ENCODE results near the gene AKAP13.

Gene AKAP13

DNA sequence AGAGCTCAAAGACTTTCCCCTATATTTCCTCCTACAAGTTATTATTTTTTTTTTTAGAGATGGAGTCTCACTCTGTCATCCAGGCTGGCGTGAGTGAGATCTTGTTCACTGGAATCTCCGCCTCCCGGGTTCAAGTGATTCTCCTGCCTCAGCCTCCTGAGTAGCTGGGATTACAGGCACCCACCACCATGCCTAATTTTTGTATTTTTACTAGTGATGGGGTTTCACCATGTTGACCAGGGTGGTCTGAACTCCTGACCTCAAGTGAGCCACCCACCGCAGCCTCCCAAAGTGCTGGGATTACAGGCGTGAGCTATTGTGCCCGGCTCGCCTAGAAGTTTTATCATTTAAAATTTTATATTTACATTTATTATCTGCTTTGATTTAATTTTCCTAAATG lies 5.9 kb downstream of the AKAP13 start:
- DNase-seq = no peak

DNA sequence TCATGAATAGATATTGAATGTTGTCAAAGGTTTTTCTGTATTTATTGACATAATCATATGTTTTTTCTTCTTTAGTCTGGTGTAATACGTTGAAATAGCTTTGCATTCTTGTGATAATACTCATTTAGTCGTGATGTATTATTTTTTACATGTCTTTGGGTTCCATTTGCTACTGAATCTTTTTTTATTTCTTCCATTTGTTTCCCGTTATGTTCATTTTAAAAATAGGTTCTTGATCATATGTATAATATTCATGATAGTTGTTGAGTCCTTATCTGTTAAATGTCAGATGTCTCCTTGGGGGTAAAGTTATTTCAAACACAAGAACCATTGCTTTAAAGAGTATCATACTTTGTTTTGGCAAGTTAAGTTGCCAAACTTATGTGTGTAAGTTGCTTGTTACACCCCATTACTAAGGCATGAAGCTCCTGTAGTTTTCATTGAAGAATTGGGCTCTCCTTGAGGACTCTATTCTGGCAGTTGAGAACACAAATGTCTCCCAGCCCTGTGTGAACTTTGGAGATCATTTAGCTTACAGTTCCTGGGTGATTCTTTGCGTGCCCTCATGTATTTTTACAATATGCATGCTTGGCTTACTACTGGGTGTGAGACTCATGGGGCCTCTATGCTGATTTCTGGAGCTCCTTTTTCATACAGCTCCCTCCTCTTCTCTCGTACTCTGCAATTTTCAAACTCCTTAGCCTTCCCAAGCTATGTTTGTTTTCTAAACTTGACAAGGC lies 8.3 kb downstream of the AKAP13 start:
- DNase-seq = no peak

DNA sequence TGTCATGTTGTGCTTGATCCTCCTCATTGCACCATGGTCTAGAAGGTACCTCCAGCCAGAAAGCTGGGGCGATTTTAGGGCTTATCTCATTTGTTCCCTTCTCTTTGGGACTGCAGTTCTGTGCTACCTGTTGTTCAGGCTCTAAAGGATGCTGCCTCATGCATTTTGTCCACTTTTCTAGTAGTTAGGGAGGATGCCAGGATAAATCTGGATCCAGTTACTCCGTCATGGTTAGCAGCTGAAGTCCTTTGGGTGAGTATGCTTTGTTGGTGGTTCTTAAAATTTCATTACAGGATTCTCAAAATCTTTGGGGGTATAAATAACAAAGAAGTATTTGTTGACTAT lies 8.9 kb downstream of the AKAP13 start:
- no peak for DNase-seq

DNA sequence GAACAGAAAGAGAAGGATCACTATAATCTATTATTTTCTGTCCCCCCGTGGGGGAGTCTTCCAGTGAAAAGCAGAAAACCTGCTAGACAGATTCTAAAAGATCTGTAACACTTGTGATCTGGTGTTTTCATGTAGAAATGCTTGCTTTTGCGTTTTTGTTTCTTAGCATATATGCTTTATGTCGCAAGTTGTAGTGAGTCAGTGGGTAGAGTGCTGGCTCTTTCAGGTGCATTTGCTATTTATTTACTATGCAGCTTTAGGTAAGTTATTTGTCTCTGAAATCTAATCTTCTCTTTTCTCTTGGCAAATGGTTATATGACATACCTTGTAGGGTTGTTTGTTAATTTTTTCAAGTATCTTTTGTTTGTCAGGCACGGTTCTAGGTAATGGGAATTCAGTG lies 9.4 kb downstream of the AKAP13 start:
- DNase-seq = no peak

DNA sequence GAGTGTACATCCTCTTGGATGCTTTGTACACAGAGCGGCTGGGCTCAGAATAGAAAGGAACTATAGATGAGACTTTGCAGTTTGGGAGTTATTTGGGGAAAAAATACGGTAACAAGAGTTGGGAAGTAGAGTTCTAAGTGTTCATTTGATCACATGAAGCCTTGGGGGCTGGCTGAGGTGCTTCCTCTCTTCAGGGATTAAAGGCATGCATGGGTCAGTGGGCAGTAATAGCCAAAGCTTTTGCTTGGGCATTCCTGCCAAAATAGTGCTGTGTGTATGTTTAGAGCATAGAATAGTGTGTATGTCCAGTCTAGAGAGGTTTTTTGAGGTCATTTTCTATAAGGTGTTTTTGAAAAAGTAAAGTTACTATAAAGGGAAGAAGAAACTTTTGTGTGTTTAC lies 12.8 kb downstream of the AKAP13 start:
- no peak for DNase-seq

DNA sequence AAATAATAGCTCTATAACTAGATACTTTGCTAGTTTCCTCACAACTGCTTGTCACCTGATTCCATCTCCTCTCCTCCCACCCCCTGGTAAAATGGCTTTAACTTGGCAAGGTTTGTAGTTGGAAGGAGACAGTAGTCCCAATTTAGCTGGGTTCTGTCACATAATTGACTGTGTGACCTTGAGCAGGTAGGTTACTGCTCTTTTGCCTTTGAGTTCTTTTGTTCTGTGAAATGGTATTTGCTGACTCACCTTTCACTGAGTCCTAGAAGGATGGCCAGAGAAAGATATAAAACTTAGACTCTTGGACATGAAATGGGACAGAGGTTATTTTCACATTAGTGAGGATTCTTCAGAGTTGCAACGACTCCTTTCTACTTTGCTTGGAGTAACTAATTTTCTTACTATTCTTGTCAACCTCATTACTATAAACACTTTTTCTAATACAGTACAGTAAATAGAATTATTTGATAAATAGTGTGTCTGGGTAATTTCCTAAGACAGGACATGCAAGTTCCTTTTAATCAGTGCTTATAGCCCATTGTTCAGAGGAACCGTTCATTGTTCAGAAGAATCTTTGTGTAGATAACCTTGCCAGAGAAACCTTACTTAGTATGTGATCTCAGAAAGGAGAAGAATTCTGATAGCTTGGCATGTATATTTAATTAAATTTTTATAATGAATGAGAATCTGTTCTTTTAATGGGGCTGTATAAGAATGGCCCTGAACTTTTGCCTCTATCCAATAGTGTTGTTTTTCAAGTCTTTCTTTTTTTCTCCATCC lies 14.3 kb downstream of the AKAP13 start:
- DNase-seq = no peak

DNA sequence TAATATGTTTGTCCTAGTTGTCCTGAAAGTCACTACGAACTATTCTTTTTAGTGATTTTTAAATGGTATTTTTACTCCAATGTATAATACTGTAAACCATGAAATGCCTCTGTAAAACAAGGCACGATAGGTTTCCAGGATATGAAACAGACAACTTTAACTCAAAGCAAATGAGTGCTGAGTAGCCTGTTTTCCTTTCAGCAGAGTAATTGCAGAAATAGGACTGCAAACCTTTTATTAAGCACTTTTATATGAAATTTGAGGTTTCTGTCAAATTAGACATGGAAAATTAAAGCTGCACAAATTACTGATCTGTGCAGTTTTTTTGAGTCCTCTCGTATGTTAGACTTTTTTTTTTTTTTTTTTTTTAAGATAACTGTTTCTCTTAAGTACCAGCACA lies 16.2 kb downstream of the AKAP13 start:
- DNase-seq = no peak

DNA sequence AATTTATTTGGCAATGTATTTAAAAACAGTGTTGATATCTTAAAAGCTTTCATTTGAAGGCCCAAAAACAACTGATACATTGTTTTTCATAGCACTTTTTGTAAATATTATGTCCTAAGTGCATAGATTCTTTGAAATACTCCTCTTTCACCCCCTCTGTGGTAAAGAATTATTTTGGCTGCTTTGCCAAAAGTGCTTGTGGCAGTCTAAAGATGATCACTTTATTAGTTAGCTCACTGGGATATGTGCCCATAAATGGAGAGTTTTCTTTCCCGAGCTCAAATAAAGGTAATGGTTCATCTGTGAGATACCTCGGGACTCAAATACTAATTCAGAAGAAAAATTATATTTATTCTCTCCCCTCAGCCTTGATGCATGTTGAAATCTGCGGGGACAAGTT lies 16.7 kb downstream of the AKAP13 start:
- DNase-seq = no peak

DNA sequence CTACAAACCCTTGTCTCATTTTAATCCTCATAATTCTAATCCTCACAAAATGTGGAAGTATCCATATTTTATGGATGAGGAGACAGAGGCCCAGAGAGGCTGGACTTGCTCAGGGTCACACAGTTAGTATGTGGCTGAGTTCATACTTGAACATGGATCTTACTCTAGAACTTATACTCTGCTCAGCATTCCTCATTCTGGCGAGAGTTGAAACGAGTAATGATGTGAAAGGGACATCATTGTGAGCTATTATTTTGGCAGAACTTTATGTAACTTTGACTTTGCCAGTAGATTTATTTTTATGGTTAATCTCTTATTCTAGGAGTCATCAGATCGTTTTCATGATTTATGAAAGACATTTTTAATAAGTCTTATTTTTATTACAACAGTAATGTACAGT lies 17.5 kb downstream of the AKAP13 start:
- DNase-seq = no peak

DNA sequence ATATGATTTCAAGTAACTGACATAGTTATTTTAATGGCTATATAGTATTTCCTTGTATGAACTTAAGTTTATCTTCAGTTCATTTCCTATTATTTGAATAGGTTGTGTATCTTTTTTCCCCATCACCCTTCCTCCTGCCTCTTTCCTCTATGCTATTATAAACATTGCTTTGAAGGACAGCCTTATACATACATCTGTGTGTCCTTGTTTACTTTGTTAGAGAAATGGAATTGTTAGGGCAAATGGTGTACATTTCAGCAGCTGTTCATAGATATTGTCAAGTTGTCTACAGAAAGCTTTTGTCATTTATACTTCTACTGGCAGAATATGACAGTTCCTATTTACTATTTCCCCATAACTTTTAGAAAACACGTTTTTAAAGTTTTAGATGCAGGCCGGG lies 18.4 kb downstream of the AKAP13 start:
- no peak for DNase-seq

DNA sequence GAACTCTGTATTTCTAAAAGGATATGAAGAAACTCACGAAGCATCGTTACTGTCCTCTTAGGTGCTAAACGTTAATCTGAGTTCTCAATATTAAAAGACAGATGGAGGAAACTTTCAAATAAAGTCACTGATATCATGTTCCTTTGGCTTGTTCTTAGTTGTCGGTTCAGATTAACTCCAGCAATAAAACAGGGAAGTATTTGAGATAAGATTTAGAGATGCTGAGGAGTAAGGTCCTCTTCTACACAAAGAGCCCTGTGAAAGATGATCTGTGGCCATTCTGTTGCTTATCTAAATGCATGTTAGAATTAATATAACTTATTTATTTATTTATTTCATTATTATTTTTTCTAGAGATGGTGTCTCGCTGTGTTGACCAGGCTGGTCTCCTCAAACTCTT lies 19.2 kb downstream of the AKAP13 start:
- DNase-seq = no peak

DNA sequence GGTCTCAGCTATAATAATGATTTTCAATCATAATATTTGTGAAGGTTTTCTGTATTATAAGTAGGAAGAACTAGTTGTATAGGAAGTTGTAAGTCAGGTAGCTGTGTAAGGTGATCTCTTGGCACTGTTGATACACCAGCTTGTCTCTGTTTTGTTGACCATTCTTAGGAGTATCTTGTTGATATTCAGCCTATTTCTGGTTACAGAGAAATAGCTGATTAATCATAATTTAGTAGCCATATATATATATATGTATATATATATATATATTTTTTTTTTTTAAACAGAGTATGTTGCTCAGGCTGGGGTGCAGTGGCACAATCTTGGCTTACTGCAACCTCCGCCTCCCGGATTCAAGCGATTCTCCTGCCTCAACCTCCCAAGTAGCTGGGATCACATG lies 20.2 kb downstream of the AKAP13 start:
- DNase-seq = no peak

DNA sequence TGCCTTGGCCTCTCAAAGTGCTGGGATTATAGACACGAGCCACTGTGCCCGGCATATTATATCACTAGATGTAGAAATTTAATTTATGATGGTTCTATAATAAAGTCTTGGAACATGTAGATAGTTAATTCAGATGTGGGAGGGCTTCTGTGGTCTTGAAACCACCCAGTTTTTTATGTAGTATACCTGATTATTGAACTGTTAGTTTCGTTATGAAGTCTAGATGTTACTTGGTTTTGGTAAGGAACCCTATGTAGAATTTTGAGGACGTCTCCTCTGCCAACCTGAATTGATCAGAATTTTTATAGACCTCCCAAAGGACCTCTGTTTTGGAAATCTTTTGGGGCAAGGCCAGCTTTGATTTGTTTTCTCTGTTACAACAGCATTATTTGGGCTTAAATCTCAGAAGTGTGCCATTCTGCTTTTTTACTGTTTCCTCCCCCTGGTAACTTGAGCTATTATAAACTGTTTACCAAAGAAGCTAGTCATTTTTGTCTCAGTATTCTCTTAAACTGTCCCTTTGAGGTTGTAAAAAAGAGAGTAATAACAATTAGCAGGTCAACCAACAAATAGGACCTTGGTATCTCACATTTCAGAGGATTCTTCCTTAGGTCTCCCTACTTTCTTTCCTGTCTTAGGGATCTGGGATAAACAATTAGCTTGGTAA lies 20.8 kb downstream of the AKAP13 start:
- DNase-seq = no peak

DNA sequence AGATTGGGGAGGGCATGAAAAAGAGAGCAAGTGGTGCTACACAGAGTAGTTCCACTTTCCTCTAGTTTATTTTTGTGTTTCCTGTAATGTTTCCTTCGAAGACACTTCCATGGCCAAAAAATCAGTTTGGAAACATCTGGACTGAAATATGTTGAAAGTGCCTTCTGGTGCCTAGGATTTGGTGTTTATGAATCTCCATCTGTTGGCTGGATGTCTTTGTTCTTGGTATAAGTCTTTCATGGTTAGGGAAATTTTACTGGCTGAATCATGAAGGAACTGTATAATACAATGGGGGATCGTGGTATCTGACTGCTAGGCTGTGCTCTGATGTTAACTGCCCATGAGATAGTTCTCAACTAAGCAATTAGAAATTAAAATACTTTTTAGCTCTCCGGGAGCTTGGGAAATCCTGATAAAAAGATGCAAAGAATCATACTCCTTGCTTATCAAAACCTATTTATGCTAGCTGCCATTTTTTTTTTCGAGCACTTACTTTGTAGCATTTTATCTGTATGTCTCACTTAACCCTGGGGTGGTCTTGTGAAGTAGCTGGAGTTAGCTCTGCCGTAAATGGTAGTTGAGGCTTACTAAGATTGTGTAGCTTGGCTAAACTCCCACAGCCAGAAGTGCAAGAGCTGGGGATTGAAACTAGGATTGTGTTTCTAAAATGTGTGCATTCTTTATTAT lies 21.9 kb downstream of the AKAP13 start:
- DNase-seq = no peak

DNA sequence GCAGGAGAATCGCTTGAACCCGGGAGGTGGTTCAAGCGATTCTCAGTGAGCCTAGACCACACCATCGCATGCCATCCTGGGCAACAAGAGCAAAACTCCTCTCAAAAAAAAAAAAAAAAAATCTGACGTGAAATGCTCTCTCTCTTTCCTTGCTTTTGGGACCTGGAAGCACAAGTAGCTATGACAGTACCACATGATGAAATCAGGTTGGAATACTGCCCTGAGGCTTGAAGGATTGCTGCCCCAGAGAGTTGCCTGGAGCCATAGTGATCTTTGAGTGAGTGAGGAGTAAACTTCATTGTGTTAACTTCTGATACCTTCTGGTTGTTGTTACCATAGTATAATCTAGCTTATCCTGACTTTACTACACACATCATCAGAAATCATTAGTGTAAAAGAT lies 23.3 kb downstream of the AKAP13 start:
- no peak for DNase-seq

DNA sequence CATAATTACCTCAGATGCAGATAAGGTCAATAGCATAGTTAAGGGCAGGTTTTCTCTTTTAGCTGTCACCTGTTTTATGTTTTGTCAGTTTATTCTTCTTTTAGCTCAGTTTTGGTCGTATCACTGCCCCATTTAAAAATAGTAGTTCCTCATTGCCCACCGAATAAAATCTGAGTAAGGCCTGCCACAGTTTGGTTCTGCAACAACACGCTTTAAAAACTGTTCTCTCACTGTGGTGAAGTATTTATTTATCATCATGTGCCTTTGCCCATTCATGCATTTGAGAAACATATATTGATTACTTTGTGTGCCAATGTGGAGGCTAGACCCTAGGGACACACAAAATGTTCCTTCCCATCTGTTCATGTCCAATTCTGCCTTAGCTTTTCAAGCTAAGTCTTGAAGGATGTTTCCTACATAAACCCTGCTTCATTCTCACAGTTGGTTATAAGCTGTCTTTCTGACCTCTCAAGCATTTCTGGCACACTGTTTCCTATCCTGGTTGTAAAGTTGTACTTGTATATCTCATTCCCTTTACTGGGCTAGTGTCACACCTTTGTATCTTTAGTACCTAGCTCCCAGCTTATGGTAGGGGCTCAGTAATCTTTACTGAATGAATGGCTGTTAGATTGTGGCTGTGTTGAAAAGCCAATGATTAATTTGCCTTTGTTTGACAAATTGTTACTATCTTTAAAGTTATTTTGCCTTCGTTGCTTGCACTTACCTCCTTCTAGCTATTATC lies 23.9 kb downstream of the AKAP13 start:
- no peak for DNase-seq

DNA sequence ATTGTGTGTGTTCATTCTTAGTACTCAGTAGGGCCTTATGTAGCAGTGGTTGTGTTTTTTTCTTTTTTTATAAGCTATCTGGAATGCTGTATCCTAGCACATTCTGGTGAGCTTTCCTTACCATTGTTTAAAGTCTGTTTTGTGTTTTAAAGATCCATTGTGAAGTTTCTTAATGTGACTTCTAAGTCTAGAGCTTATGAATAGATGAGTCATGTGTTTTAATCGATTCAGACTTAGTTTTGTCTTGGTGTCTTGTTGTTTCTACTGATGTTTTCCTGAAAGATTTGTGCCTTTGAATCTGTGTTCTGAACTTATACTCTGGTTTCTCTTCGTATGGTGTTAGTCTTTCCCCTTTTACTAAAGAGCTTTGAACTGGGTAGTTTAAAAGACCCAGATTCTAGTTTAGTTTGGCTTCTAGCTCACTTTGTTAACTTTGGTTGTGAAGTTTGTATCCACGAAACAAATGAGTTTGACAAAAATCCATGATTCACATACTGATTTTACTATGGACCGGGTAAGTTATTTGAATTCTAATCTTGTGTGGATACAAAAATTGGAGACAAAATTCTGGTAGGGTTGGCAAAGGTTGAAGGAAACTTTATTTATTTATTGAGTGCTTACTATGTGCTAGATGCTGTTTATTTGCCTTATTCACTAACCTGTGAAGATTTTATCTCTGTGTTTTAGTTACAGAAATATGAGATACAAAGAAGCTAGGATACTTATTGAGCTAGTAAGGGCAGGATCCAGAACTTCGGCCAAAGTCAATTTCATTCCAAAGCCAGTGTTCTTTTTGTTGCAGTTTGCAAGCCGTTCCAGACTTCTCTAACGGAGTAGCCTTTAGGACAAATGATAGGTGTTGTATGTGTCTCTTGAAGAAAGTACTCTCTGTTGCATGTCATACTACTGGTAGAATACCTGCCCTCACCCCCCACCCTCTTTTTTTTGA lies 24.8 kb downstream of the AKAP13 start:
- no peak for DNase-seq

DNA sequence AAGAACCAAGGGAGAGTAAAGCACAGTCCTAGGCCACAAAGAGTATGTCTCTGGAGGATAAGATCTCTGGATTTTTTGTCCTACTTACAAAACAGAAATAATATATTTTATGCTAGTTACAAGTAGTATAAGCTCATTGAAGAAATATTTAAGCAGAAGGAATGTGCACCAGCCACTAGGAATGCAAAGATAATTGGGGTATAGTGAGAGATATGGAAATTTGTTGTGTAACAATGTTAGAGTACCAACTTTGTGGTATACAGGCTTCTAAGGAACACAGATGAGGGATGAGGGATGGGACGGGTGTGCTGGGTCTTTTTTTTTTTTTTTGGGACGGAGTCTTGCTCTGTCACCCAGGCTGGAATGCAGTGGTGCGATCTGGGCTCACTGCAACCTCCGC lies 26.5 kb downstream of the AKAP13 start:
- no peak for DNase-seq

DNA sequence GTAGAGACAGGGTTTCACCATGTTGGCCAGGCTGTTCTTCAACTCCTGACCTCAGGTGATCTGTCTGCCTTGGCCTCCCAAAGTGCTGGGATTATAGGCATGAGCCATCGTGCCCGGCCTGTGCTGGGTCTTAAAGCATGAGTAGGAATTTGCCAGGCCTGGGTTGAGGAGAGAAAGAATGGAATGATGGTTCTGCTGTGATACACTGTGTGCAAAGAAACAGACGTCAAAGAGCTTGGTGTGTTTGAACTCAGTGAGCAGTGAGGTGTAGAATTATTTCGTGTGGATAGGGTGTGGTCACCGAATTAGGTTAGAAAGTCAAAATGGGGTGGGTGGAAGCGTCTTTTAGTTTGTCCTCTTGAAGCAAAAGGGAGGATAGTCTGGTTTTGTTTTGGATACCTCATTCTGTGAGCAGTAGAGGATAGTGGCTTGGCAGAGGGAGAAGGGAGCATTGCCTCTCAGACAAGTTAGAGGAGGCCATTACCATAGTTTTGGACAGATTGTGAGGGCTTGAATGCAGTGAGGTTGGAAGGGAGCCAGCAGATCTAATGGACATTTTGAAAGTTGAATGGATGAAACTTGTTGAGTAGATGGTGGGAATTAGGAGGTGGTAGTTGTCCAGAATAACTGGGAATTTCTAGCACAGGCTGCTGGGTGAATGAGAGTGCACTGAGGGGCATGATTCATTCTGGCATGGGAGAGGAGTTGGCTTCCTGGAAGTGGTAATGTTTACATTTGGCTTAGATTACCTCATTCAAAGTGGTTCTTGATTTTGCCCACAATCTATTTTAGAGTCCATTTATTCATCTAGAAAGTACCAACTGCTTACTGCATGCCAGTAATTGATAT lies 27.2 kb downstream of the AKAP13 start:
- DNase-seq = no peak

DNA sequence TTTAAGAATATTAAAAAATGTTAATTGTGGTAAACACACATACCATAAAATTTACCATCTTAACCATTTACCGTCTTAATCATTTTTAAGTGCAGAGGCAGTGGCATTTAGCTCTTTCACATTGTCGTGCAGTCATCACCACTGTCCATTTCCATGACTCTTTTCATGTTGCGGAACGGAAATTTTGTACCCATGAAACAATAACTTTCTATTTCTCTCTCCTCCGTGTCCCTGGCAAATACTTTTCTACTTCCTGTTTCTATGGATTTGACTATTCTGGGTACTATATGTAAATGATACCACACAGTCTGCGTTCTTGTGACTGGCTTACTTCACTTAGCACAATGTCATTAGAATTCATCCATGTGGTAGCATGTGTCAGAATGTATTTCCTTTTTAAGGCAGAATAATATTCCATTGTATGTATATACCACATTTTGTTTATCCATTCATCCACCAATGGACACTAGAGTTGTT lies 27.9 kb downstream of the AKAP13 start:
- no peak for DNase-seq

DNA sequence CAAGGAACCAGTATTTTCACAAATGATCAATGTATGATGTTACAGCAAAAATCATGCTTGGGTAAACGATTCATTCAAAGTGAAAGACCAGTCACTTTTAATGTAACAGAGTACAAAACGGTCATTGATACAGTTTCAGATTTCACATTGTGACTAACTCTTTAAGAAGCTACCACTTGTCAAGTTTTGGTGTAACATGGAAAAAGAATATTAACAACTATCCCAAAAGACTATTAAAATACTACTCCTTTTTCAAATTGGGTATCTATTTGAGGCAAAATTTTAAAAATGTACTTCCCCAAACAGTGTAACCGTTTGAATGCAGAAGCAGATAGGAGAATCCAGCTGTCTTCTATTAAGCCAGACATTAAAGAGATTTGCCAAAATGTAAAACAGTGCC lies 31.7 kb downstream of the AKAP13 start:
- no peak for DNase-seq
